ENCODE data around the gene RPS29.
"Not testable (repeated sequence)": the region's sequence is repeated elsewhere in the genome, so short reads cannot be mapped to it uniquely, and the experiment has no call there.

The RPS29 gene

GRCh38 chr14:49594347-49595091 lies 8.3 kb upstream of the RPS29 start:
- DNase-seq, result no peak

GRCh38 chr14:49593016-49593415 lies 6.8 kb upstream of the RPS29 start:
- no peak for DNase-seq

- no peak for DNase-seq
Observed at GRCh38 chr14:49589387-49589786, 3.2 kb upstream of the RPS29 start.

GRCh38 chr14:49586673-49587460 lies 687 bp upstream of the RPS29 start:
- DNase-seq, result peak; percentile 30

- not testable (repeated sequence) for DNase-seq
Observed at GRCh38 chr14:49584981-49585640, 1.1 kb downstream of the RPS29 start.

GRCh38 chr14:49584058-49584457 lies 2.1 kb downstream of the RPS29 start:
- no peak for DNase-seq

- no peak for DNase-seq
Observed at GRCh38 chr14:49583629-49584028, 2.6 kb downstream of the RPS29 start.

GRCh38 chr14:49582113-49582977 lies 3.8 kb downstream of the RPS29 start:
- no peak for DNase-seq

- no peak for DNase-seq
Observed at GRCh38 chr14:49581209-49582112, 4.7 kb downstream of the RPS29 start.

- no peak for DNase-seq
Observed at GRCh38 chr14:49579841-49580240, 6.3 kb downstream of the RPS29 start.

- no peak for DNase-seq
Observed at GRCh38 chr14:49578141-49578540, 8.0 kb downstream of the RPS29 start.

GRCh38 chr14:49574038-49574437 lies 12.1 kb downstream of the RPS29 start:
- DNase-seq, result no peak

GRCh38 chr14:49569281-49569680 lies 16.9 kb downstream of the RPS29 start:
- no peak for DNase-seq

- no peak for DNase-seq
Observed at GRCh38 chr14:49566714-49567113, 19.5 kb downstream of the RPS29 start.

- no peak for DNase-seq
Observed at GRCh38 chr14:49559979-49560768, 26.0 kb downstream of the RPS29 start.

- no peak for DNase-seq
Observed at GRCh38 chr14:49553892-49554291, 32.3 kb downstream of the RPS29 start.

- no peak for DNase-seq
Observed at GRCh38 chr14:49553106-49553505, 33.1 kb downstream of the RPS29 start.

- no peak for DNase-seq
Observed at GRCh38 chr14:49551569-49551968, 34.6 kb downstream of the RPS29 start.

- no peak for DNase-seq
Observed at GRCh38 chr14:49550286-49551184, 35.6 kb downstream of the RPS29 start.

GRCh38 chr14:49549881-49550280 lies 36.3 kb downstream of the RPS29 start:
- DNase-seq, result no peak
